Suppressor macrophage treated with lipopolysaccharide for 4 hours (primary cell): Measurements from ENCODE around the gene TESMIN.

Experiments used
- DNase-seq: peaks from one replicate; pipeline ENCODE4 v3.0.0-alpha.2; 2020

TESMIN gene

DNA sequence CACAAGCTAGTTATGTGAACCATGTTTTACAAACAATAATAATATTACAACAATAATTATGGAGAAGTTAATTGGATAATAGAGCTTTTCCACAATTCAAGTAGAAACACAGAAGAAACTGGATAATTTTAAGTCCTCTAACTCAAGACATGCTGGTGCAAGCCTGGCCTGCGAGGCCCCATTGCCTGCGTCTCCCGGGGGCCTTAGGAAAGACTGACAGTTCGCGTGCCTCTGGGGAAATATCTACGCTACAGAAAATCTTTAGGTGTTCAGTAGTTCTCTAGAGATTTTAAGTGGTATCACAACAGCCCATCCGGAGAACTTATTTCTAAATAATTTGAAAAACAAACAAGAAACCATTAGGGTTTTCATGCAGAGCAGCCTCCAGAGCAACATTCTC is 43.8 kb downstream of the TESMIN start:
- DNase-seq = no peak

GRCh38 chr11:68704887-68705286 is 46.4 kb downstream of the TESMIN start:
- no peak for DNase-seq

DNA sequence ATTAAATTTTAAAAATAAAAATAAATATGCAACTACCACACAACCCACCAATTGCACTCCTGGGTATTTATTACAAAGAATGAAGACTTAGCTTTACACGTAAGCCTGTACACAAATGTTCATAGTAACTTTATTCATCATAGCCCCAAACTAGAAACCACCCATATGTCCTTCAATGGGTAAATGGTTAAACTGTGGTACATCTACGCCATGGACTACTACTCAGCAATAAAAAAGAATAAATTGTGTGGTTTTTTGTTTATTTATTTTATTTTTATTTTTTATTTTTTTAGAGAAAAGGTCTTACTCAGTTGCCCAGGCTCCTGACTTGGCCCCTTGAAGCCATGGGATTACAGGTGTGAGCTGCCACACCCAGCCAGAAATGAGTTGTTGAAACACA is 52.3 kb downstream of the TESMIN start:
- DNase-seq = no peak

DNA sequence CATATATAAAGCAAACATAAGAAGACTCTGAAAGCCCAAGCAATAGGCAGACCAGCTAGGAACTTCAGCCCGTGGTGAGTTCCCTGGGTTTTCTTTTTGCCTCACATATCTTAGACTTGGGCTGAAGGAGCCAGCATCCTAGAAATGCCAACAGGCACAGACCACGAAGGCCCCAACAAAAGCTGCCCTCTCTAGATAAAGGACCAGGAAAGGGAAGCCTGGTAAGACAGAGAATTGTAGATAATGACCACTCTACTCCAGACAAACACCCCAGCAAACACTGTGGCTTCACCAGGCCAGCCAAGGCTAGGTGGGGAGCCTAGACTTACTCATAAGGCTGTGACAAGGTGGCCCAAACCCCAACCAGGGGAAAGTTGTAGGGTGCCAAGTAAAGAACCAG is 55.8 kb downstream of the TESMIN start:
- no peak for DNase-seq

DNA sequence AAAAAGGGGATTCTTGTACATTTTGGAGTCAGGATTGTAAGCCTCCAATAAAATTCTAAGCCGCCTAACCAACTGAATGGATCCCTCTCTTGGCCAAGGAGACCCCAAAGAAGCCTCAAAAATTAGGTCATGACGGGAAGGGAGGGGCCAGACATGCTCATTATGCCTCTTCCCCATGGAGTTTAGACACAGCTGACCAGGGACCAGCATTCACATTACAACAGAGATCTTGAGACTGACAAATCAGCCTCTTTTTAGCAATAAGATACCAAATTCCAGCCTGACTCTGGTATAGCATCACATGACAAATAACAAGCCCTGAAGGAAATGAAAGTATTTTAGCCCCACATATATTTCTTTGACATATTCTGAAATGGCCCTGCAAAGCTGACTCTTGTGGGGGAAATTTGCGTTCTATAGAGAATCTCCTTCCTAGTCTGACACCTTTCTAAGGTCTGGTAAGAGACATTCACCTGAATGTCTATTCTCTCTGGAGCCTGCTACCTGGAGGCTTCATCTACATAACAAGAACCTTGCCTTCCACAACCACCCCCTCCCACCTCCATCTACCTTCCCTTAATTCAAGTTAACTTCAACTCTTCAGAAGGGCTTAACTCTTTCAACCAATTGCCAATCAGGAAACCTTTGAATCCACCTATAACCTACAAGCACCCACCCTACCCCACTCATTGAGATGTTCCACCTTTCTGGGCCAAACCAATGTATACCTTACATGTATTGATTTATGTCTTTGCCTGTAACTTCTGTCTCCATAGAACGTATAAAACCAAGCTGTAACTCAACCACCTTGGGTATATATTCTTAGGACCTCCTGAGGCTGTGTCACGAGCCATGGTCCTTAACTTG is 56.7 kb downstream of the TESMIN start:
- DNase-seq = peak; percentile 40

GRCh38 chr11:68693484-68693882 is 57.8 kb downstream of the TESMIN start:
- DNase-seq = no peak

DNA sequence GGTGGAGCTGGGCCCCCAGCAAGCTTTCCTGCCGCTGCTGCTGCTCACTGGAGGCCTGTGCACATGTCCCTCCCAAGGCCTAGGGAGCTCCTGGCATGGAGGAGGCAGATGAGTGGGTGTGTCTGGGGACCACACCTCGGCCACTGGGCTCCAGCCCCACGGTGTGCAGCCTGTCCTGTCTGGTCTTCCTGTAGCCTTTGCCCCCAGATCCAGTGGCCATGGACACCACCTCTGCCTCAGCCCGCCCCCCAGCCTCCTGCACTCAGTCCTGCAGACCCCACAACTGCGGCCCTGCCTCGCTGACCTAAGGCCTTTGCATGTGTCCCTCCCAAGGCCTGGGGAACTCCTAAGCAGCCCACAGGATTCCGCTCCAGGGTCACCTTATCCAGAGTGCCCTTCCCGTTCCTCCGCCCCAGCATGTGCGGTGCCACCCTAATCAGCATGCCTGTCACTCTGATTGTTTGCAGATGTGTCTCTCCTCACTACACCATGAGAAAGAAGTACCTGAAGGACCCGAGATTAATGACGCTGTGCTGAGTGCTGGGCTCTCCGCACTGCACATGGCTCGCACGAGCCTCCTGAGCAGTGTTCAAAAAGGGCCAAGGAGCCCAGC is 58.3 kb downstream of the TESMIN start:
- DNase-seq = no peak

GRCh38 chr11:68692115-68692514 is 59.2 kb downstream of the TESMIN start:
- no peak for DNase-seq

GRCh38 chr11:68691402-68691784 is 59.9 kb downstream of the TESMIN start:
- DNase-seq = no peak

DNA sequence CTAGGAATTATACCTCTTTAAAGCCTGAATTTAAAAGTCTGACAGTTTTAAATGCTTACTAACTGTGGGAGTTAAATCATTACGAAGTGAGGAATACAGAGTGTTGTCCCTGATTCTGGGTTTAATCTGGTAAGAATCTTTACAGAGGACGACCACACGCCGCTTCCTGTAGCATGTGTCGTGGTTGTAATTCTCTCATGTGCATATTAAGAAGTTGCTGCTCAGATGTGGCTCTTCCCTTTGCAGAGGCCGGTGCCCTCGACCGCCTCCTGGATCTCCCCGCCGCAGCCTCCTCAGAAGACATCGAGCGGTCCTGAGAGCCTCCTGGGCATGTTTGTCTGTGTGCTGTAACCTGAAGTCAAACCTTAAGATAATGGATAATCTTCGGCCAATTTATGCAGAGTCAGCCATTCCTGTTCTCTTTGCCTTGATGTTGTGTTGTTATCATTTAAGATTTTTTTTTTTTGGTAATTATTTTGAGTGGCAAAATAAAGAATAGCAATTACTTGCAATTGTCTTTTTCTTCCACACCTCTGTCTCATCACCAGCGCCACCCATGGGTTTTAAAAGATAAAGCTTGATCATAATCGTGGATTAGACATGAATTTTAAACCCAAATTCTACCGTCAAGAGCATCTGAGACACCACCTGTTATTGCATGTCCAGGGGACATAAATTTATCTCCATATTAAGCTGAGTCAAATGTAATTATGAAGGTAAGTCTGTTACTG is 60.5 kb downstream of the TESMIN start:
- DNase-seq = no peak

DNA sequence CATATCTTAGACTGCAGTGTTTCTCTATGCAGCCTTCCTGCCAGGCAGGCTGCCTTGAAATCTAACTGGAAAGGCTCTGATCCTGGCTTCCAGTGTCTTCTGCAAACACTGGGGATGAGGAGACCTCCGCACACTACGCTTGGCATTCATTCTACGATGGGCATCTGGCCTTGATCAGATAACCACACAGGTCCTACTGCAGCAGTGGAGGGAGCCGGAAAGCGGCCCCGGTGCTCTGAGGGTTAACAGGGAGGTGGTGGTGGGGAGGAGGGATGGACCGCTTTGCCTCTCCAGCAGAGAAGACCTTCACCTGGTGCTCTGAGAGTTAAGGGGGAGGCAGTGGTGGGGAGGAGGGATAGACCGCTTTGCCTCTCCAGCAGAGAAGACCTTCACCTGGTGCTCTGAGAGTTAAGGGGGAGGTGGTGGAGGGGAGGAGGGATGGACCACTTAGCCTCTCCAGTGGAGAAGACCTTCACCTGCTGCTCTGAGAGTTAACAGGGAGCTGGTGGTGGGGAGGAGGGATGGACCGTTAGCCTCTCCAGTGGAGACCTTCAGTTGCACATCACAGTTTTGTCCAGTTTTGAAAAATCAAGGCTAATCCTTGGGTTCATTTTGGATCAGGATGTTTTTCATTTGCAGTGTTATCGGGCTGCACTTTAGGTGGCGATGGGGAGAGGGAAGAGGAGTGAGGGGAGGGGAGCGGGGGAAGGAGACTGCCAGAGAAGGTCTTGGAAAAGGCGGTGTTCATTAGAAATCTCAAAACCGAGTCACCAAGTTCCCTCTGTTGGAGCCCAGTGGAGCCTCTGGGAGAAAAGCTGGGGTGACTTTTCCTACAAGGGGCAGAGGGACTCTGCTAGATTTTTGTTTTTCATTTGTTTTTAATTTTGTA is 61.3 kb downstream of the TESMIN start:
- DNase-seq = no peak

- DNase-seq = no peak
Observed at GRCh38 chr11:68688881-68689280, 62.4 kb downstream of the TESMIN start.

DNA sequence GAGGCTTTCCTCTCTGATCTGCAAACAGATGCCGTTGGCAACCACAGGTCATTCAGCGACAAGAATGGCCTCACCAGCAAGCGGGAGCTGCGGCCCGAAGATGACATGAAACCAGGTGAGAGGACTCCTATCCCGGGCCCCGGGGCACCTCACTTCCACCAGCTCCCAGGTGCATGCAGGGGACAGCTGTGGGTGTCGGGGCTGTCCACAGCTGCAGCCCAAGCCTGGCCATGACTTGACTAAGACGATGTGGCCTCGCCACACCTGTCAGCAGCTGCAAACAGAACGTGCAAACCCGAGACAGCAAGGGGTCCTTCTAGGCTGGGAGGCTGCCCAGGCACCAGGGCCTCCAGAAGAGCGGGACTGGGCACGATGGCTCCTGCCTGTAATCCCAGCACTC is 63.3 kb downstream of the TESMIN start:
- no peak for DNase-seq

GRCh38 chr11:68687311-68687710 is 64.0 kb downstream of the TESMIN start:
- DNase-seq = no peak

GRCh38 chr11:68686486-68686885 is 64.8 kb downstream of the TESMIN start:
- DNase-seq = no peak

GRCh38 chr11:68685656-68686380 is 65.5 kb downstream of the TESMIN start:
- DNase-seq = no peak

GRCh38 chr11:68684385-68685356 is 66.6 kb downstream of the TESMIN start, which contains the start of gene GAL:
Gene GAL, plus strand, starts transcription at chr11:68684544. Its CDS starts 380 bp downstream, at chr11:68684924.
- peak; percentile 44 for DNase-seq

GRCh38 chr11:68683536-68684384 is 67.6 kb downstream of the TESMIN start:
- DNase-seq = no peak

GRCh38 chr11:68683121-68683520 is 68.2 kb downstream of the TESMIN start:
- peak; percentile 44 for DNase-seq

DNA sequence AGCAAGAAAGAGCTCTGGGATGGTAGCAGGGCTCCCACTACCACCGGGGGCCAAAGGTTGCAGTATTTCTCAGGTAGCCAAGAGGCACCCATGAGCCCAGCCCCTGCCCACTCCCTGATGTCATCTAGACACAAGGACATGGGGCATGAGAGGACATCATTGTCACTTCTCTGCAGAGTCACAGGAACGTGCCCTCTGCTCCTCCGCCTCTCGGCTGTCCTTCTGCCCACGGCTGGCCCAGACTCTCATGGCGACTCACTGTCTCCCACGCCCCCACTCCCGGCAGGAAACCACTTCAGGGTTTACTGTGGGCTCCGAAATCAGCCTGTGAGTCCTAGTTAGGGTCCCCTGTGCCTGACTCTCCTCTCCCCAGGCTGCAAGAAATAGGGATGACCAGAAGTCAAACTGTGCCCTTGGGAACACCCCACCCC is 68.8 kb downstream of the TESMIN start:
- DNase-seq = peak; percentile 81
